GM13976 (cell line): ENCODE results near the gene CCR2.
A peak's percentile ranks its signal among the peaks of the same experiment; 100 is the strongest.
"Not testable (repeated sequence)": the region's sequence is repeated elsewhere in the genome, so short reads cannot be mapped to it uniquely, and the experiment has no call there.

Experiments
- DNase-seq: peaks from one replicate; pipeline ENCODE4 v3.0.0; 2012; ENCODE audit warnings: low spot score
- CTCF ChIP-seq: IDR thresholded peaks from 2 replicates; pipeline ENCODE4 v1.5.1; 2012; ENCODE audit warnings: borderline replicate concordance, mild to moderate bottlenecking; ENCODE audit not compliant: insufficient read depth; ENCODE audit errors: extremely low read depth, missing control alignments, control extremely low read depth
- in situ Hi-C: fragments of 300-500 bp; cut with MboI; formaldehyde crosslinking; loops from one replicate; pipeline ENCODE4 v1.12.0; 2022; ENCODE audit warnings: low sequenced_read_pairs, mixed read lengths, inconsistent platforms; ENCODE audit not compliant: unreplicated experiment

Gene CCR2

GRCh38 chr3:46321461-46322104 lies 32.3 kb upstream of the CCR2 start:
- peak; percentile 42 for DNase-seq
- in situ Hi-C loops, result no loop called here
- TF ChIP-seq CTCF, result no peak

GRCh38 chr3:46324036-46324435 lies 29.9 kb upstream of the CCR2 start:
- in situ Hi-C loops, result no loop called here
- no peak for TF ChIP-seq CTCF
- no peak for DNase-seq

- TF ChIP-seq CTCF, result no peak
- no peak for DNase-seq
- in situ Hi-C loops, result no loop called here
These were observed 28.1 kb upstream of the CCR2 start for GRCh38 chr3:46325645-46326300.

GRCh38 chr3:46330676-46331075 lies 23.2 kb upstream of the CCR2 start:
- in situ Hi-C loops, DNase-seq: not testable (repeated sequence)

GRCh38 chr3:46334741-46335478 lies 19.0 kb upstream of the CCR2 start:
- TF ChIP-seq CTCF, result no peak
- DNase-seq, result no peak
- in situ Hi-C loops, result no loop called here

GRCh38 chr3:46335541-46335940 lies 18.4 kb upstream of the CCR2 start:
- in situ Hi-C loops, result no loop called here
- no peak for DNase-seq
- TF ChIP-seq CTCF, result no peak

- in situ Hi-C loops, result no loop called here
- no peak for DNase-seq
- TF ChIP-seq CTCF, result no peak
These were observed 16.0 kb upstream of the CCR2 start for GRCh38 chr3:46337911-46338310.
